GM23338 (cell line): ENCODE results near the gene GRAMD2B. TPM values are rescaled to one million over a fixed set of nuclear protein-coding genes. Genes with fewer than 3 reads are reported as not detected.

ENCODE experiments used
- ATAC-seq: fragments of 200-7000 bp; cut with Tn5 transposase; 3 replicates; pipeline ENCODE4 v1.9.1; 2020
- DNase-seq: peaks from one replicate; pipeline ENCODE4 v3.0.0-alpha.2; 2015; ENCODE audit warnings: low spot score
- H2AFZ ChIP-seq: fragments of 200-600 bp; sonication (generic); 2 replicates; pipeline ENCODE4 v1.8.0; 2016; ENCODE audit warnings: antibody characterized with exemption, mild to moderate bottlenecking, moderate library complexity
- H3F3A ChIP-seq: fragments of 200-600 bp; sonication (generic); replicated peaks from 2 replicates; pipeline ENCODE4 v1.8.0; 2017; ENCODE audit warnings: antibody characterized with exemption, mixed run types, low read depth
- H3K27ac ChIP-seq: fragments of 200-600 bp; sonication (generic); 2 replicates; pipeline ENCODE4 v1.6.1; 2016; ENCODE audit warnings: low read depth
- H3K27me3 ChIP-seq: fragments of 200-600 bp; sonication (generic); 2 replicates; pipeline ENCODE4 v1.8.0; 2016; ENCODE audit warnings: mild to moderate bottlenecking, mixed run types, moderate library complexity; ENCODE audit not compliant: insufficient read depth
- H3K36me3 ChIP-seq: fragments of 200-600 bp; sonication (generic); 2 replicates; pipeline ENCODE4 v1.8.0; 2016; ENCODE audit warnings: mild to moderate bottlenecking; ENCODE audit not compliant: insufficient read depth
- H3K4me1 ChIP-seq: fragments of 200-600 bp; sonication (generic); 2 replicates; pipeline ENCODE4 v1.8.0; 2016; ENCODE audit warnings: mild to moderate bottlenecking, moderate library complexity; ENCODE audit not compliant: insufficient read depth
- H3K4me2 ChIP-seq: fragments of 200-600 bp; sonication (generic); 2 replicates; pipeline ENCODE4 v1.7.1; 2017; ENCODE audit warnings: mixed run types
- H3K4me3 ChIP-seq: fragments of 200-600 bp; sonication (generic); 2 replicates; pipeline ENCODE4 v1.6.1; 2016; ENCODE audit warnings: mixed run types
- H3K79me2 ChIP-seq: fragments of 200-600 bp; sonication (generic); replicated peaks from 2 replicates; pipeline ENCODE4 v1.8.0; 2017; ENCODE audit warnings: mild to moderate bottlenecking; ENCODE audit not compliant: insufficient read depth
- H3K9me2 ChIP-seq: fragments of 200-600 bp; sonication (generic); 2 replicates; pipeline ENCODE4 v1.8.0; 2017; ENCODE audit not compliant: insufficient read depth
- H4K20me1 ChIP-seq: fragments of 200-600 bp; sonication (generic); replicated peaks from 2 replicates; pipeline ENCODE4 v1.8.0; 2017; ENCODE audit warnings: mild to moderate bottlenecking; ENCODE audit not compliant: insufficient read depth
- H3K27ac Mint-ChIP-seq: 2 replicates; pipeline ENCODE4 v1.8.0; 2020; ENCODE audit warnings: inconsistent platforms, mild to moderate bottlenecking, moderate library complexity, mixed read lengths
- H3K27me3 Mint-ChIP-seq: 3 replicates; pipeline ENCODE4 v1.8.0; 2022; ENCODE audit warnings: low read depth, mild to moderate bottlenecking, moderate library complexity, mixed read lengths, inconsistent platforms; ENCODE audit not compliant: insufficient read depth, poor library complexity
- H3K36me3 Mint-ChIP-seq: 3 replicates; pipeline ENCODE4 v1.8.0; 2021; ENCODE audit warnings: low read depth, mild to moderate bottlenecking, inconsistent platforms, moderate library complexity, mixed read lengths
- H3K4me1 Mint-ChIP-seq: 3 replicates; pipeline ENCODE4 v1.8.0; 2020; ENCODE audit warnings: mild to moderate bottlenecking, inconsistent platforms, mixed read lengths
- H3K4me3 Mint-ChIP-seq: 3 replicates; pipeline ENCODE4 v1.8.0; 2021; ENCODE audit warnings: moderate library complexity, mild to moderate bottlenecking, inconsistent platforms, mixed read lengths
- H3K9me3 Mint-ChIP-seq: 3 replicates; pipeline ENCODE4 v1.8.0; 2020; ENCODE audit warnings: moderate library complexity, mild to moderate bottlenecking, inconsistent platforms, mixed read lengths
- CREB1 ChIP-seq: fragments of 250-450 bp; sonication (Bioruptor Pico); IDR thresholded peaks from 2 replicates; pipeline ENCODE4 v1.5.0; 2020; ENCODE audit warnings: low read depth, mild to moderate bottlenecking, moderate library complexity
- EZH2 ChIP-seq: fragments of 200-600 bp; sonication (generic); IDR thresholded peaks from one replicate; pipeline ENCODE4 v1.8.0; 2017; ENCODE audit warnings: antibody characterized with exemption, mild to moderate bottlenecking, low read depth; ENCODE audit not compliant: unreplicated experiment
- EZH2phosphoT487 ChIP-seq: fragments of 200-600 bp; sonication (generic); IDR thresholded peaks from one replicate; pipeline ENCODE4 v1.8.1; 2018; ENCODE audit warnings: antibody characterized with exemption; ENCODE audit not compliant: unreplicated experiment
- JUNB ChIP-seq: IDR thresholded peaks from one replicate; pipeline ENCODE4 v1.6.1; 2016; ENCODE audit warnings: antibody characterized with exemption; ENCODE audit not compliant: unreplicated experiment
- NANOG ChIP-seq: IDR thresholded peaks from 2 replicates; pipeline ENCODE4 v1.6.1; 2016; ENCODE audit warnings: antibody characterized with exemption, borderline replicate concordance
- POLR2AphosphoS5 ChIP-seq: IDR thresholded peaks from 2 replicates; pipeline ENCODE4 v1.6.1; 2016; ENCODE audit warnings: antibody characterized with exemption, low read depth
- STAT1 ChIP-seq: IDR thresholded peaks from one replicate; pipeline ENCODE4 v1.6.1; 2016; ENCODE audit warnings: antibody characterized with exemption; ENCODE audit not compliant: unreplicated experiment
- ZNF114 ChIP-seq: fragments of 250-450 bp; sonication (Bioruptor Pico); IDR thresholded peaks from 2 replicates; pipeline ENCODE4 v1.5.0; 2020; ENCODE audit warnings: mild to moderate bottlenecking, moderate library complexity
- ZNF331 ChIP-seq: fragments of 250-450 bp; sonication (Bioruptor Pico); IDR thresholded peaks from 2 replicates; pipeline ENCODE4 v1.5.0; 2020; ENCODE audit warnings: low read depth, mild to moderate bottlenecking, moderate library complexity
- polyA plus RNA-seq: library from polyadenylated mRNA; unstranded; fragments of >200 nt; fragmentation: Nextera tagmentation; extraction: Ambion mirVana; gene quantifications from 2 replicates; pipeline ENCODE4 v1.2.1, GENCODE V29; 2016
- total RNA-seq: library from RNA; depleted of rRNA; stranded (reverse); fragments of >200 nt; shearing (Covaris generic); gene quantifications from 2 replicates; pipeline ENCODE4 v1.2.3, GENCODE V29; 2014
- TF ChIP-seq, protein P1 (sequence below), 2 experiments: fragments of 200-600 bp in 1 of 2; sonication (generic) in 1 of 2; conservative IDR thresholded peaks; 2 replicates each; pipeline versions ENCODE4 v1.5.1 to v1.6.1; 2016 to 2017; ENCODE audit warnings: antibody characterized with exemption in 2 of 2, low read depth in 2 of 2, mild to moderate bottlenecking in 2 of 2, moderate library complexity in 1 of 2
- TF ChIP-seq, protein P2 (sequence below): IDR thresholded peaks from one replicate; pipeline ENCODE4 v1.6.1; 2018; ENCODE audit warnings: antibody characterized with exemption; ENCODE audit not compliant: unreplicated experiment
- TF ChIP-seq, protein P3 (sequence below): IDR thresholded peaks from 2 replicates; pipeline ENCODE4 v1.6.1; 2016; ENCODE audit warnings: antibody characterized with exemption
- TF ChIP-seq, protein P4 (sequence below): fragments of 250-450 bp; sonication (Bioruptor Pico); IDR thresholded peaks from 2 replicates; pipeline ENCODE4 v1.5.0; 2020; ENCODE audit warnings: mild to moderate bottlenecking, moderate library complexity

Gene GRAMD2B
- total and polyA plus RNA-seq, 2 experiments from 2014 or later: 9.7 to 16.9 TPM

DNA sequence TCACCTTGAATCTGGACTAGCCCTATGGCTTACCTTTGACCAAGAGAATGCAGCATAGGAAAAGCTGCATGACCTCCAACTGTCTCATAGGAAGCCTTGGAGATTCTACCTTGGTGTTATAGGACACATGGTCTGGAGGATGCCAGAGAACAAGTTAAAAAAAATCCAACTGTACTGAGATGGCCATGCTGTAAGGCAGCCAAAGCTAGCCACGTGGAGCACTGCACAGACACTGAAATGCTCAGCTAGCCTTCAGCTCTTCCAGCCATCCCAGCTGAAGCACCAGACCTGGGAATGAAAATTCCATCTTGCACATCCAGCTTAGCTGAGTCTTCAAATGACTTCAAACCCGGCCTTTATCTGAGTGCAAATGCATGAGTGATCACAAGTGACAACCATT is 6.0 kb upstream of the GRAMD2B start:
- Histone ChIP-seq H3K79me2 (no peaks in the 10 kb centered on the region), H3K27ac (no peak overlapping the region), H3K4me2 (no peak overlapping the region), H3K4me1 (no peaks in the 10 kb centered on the region), H3K27me3 (no peaks in the 10 kb centered on the region), H4K20me1 (no peaks in the 10 kb centered on the region), H3K4me3 (no peak overlapping the region), H3F3A (no peaks in the 10 kb centered on the region), H3K9me2 (0 out of 2 replicates have a peak, but pooled peaks cover 3% of the 10 kb centered on the region), H2AFZ (no peak overlapping the region), H3K36me3 (no peaks in the 10 kb centered on the region)
- H3K9me3 Mint-ChIP-seq: no peaks in the 10 kb centered on the region
- no peaks in the 10 kb centered on the region for H3K36me3 Mint-ChIP-seq
- H3K4me3 Mint-ChIP-seq: no peak overlapping the region
- no peak for TF ChIP-seq NANOG
- TF ChIP-seq JUNB: no peak
- no peak for TF ChIP-seq EZH2phosphoT487
- TF ChIP-seq POLR2AphosphoS5: no peak
- TF ChIP-seq, protein P1, sequence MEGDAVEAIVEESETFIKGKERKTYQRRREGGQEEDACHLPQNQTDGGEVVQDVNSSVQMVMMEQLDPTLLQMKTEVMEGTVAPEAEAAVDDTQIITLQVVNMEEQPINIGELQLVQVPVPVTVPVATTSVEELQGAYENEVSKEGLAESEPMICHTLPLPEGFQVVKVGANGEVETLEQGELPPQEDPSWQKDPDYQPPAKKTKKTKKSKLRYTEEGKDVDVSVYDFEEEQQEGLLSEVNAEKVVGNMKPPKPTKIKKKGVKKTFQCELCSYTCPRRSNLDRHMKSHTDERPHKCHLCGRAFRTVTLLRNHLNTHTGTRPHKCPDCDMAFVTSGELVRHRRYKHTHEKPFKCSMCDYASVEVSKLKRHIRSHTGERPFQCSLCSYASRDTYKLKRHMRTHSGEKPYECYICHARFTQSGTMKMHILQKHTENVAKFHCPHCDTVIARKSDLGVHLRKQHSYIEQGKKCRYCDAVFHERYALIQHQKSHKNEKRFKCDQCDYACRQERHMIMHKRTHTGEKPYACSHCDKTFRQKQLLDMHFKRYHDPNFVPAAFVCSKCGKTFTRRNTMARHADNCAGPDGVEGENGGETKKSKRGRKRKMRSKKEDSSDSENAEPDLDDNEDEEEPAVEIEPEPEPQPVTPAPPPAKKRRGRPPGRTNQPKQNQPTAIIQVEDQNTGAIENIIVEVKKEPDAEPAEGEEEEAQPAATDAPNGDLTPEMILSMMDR (conservative IDR thresholded peaks at IDR 0.05; ENCODE audit: low read depth in 2 of 2): no peak
- TF ChIP-seq, protein P2, sequence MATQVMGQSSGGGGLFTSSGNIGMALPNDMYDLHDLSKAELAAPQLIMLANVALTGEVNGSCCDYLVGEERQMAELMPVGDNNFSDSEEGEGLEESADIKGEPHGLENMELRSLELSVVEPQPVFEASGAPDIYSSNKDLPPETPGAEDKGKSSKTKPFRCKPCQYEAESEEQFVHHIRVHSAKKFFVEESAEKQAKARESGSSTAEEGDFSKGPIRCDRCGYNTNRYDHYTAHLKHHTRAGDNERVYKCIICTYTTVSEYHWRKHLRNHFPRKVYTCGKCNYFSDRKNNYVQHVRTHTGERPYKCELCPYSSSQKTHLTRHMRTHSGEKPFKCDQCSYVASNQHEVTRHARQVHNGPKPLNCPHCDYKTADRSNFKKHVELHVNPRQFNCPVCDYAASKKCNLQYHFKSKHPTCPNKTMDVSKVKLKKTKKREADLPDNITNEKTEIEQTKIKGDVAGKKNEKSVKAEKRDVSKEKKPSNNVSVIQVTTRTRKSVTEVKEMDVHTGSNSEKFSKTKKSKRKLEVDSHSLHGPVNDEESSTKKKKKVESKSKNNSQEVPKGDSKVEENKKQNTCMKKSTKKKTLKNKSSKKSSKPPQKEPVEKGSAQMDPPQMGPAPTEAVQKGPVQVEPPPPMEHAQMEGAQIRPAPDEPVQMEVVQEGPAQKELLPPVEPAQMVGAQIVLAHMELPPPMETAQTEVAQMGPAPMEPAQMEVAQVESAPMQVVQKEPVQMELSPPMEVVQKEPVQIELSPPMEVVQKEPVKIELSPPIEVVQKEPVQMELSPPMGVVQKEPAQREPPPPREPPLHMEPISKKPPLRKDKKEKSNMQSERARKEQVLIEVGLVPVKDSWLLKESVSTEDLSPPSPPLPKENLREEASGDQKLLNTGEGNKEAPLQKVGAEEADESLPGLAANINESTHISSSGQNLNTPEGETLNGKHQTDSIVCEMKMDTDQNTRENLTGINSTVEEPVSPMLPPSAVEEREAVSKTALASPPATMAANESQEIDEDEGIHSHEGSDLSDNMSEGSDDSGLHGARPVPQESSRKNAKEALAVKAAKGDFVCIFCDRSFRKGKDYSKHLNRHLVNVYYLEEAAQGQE: no peak
- TF ChIP-seq STAT1: no peak
- no peak for TF ChIP-seq CREB1 (CRISPR knock-in tag)
- TF ChIP-seq ZNF114: no peak
- TF ChIP-seq, protein P3, sequence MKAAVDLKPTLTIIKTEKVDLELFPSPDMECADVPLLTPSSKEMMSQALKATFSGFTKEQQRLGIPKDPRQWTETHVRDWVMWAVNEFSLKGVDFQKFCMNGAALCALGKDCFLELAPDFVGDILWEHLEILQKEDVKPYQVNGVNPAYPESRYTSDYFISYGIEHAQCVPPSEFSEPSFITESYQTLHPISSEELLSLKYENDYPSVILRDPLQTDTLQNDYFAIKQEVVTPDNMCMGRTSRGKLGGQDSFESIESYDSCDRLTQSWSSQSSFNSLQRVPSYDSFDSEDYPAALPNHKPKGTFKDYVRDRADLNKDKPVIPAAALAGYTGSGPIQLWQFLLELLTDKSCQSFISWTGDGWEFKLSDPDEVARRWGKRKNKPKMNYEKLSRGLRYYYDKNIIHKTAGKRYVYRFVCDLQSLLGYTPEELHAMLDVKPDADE: no peak
- no peak for TF ChIP-seq ZNF331
- TF ChIP-seq, protein P4, sequence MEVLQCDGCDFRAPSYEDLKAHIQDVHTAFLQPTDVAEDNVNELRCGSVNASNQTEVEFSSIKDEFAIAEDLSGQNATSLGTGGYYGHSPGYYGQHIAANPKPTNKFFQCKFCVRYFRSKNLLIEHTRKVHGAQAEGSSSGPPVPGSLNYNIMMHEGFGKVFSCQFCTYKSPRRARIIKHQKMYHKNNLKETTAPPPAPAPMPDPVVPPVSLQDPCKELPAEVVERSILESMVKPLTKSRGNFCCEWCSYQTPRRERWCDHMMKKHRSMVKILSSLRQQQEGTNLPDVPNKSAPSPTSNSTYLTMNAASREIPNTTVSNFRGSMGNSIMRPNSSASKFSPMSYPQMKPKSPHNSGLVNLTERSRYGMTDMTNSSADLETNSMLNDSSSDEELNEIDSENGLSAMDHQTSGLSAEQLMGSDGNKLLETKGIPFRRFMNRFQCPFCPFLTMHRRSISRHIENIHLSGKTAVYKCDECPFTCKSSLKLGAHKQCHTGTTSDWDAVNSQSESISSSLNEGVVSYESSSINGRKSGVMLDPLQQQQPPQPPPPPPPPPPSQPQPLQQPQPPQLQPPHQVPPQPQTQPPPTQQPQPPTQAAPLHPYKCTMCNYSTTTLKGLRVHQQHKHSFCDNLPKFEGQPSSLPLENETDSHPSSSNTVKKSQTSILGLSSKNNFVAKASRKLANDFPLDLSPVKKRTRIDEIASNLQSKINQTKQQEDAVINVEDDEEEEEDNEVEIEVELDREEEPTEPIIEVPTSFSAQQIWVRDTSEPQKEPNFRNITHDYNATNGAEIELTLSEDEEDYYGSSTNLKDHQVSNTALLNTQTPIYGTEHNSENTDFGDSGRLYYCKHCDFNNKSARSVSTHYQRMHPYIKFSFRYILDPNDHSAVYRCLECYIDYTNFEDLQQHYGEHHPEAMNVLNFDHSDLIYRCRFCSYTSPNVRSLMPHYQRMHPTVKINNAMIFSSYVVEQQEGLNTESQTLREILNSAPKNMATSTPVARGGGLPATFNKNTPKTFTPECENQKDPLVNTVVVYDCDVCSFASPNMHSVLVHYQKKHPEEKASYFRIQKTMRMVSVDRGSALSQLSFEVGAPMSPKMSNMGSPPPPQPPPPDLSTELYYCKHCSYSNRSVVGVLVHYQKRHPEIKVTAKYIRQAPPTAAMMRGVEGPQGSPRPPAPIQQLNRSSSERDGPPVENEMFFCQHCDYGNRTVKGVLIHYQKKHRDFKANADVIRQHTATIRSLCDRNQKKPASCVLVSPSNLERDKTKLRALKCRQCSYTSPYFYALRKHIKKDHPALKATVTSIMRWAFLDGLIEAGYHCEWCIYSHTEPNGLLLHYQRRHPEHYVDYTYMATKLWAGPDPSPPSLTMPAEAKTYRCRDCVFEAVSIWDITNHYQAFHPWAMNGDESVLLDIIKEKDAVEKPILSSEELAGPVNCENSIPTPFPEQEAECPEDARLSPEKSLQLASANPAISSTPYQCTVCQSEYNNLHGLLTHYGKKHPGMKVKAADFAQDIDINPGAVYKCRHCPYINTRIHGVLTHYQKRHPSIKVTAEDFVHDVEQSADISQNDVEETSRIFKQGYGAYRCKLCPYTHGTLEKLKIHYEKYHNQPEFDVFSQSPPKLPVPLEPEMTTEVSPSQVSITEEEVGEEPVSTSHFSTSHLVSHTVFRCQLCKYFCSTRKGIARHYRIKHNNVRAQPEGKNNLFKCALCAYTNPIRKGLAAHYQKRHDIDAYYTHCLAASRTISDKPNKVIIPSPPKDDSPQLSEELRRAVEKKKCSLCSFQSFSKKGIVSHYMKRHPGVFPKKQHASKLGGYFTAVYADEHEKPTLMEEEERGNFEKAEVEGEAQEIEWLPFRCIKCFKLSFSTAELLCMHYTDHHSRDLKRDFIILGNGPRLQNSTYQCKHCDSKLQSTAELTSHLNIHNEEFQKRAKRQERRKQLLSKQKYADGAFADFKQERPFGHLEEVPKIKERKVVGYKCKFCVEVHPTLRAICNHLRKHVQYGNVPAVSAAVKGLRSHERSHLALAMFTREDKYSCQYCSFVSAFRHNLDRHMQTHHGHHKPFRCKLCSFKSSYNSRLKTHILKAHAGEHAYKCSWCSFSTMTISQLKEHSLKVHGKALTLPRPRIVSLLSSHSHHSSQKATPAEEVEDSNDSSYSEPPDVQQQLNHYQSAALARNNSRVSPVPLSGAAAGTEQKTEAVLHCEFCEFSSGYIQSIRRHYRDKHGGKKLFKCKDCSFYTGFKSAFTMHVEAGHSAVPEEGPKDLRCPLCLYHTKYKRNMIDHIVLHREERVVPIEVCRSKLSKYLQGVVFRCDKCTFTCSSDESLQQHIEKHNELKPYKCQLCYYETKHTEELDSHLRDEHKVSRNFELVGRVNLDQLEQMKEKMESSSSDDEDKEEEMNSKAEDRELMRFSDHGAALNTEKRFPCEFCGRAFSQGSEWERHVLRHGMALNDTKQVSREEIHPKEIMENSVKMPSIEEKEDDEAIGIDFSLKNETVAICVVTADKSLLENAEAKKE (CRISPR knock-in tag): no peak
- no peak for TF ChIP-seq EZH2
- H3K4me1 Mint-ChIP-seq: no peaks in the 10 kb centered on the region
- ATAC-seq (no peak), DNase-seq (no peak)
- peaks cover 1% of the 10 kb centered on the region for H3K27me3 Mint-ChIP-seq
- no peak overlapping the region for H3K27ac Mint-ChIP-seq
